Measurements from ENCODE around the gene TMSB10.
A peak's percentile ranks its signal among the peaks of the same experiment; 100 is the strongest.
"Not testable (repeated sequence)": the region's sequence is repeated elsewhere in the genome, so short reads cannot be mapped to it uniquely, and the experiment has no call there.

TMSB10 gene

DNA sequence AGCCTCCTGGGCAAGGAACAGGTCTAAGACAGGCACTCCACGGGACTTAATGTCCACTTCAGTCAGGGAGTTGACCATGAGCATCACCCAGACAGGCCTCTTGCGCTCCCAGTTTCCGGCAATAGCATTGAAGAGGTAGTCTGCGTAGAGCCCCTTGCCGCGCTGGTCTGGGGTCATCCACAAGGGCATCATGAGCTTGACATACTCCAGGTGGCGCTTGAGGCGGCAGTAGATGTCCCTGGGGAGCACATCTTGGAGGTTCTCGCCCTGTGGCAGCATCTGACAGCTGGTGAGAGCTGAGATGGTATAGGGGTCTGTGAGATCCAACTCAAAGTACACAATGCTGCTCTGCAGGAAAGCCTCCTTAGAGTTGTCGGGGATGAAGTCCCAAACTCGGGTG lies 35.1 kb upstream of the TMSB10 start:
- TF ChIP-seq, protein P1, sequence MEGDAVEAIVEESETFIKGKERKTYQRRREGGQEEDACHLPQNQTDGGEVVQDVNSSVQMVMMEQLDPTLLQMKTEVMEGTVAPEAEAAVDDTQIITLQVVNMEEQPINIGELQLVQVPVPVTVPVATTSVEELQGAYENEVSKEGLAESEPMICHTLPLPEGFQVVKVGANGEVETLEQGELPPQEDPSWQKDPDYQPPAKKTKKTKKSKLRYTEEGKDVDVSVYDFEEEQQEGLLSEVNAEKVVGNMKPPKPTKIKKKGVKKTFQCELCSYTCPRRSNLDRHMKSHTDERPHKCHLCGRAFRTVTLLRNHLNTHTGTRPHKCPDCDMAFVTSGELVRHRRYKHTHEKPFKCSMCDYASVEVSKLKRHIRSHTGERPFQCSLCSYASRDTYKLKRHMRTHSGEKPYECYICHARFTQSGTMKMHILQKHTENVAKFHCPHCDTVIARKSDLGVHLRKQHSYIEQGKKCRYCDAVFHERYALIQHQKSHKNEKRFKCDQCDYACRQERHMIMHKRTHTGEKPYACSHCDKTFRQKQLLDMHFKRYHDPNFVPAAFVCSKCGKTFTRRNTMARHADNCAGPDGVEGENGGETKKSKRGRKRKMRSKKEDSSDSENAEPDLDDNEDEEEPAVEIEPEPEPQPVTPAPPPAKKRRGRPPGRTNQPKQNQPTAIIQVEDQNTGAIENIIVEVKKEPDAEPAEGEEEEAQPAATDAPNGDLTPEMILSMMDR (IDR thresholded peaks at IDR 0.05; ENCODE audit: low read depth, low read length), result 0 out of 2 replicates have a peak, but pooled peaks have one; percentile 5
- Histone ChIP-seq H3K36me3 (no peaks in the 10 kb centered on the region), H3K4me3 (ENCODE audit: low read depth, low read length) (no peak overlapping the region), H3K27me3 (ENCODE audit: insufficient read depth, low read depth, severe bottlenecking) (no peaks in the 10 kb centered on the region), H3K9me3 (ENCODE audit: severe bottlenecking) (no peaks in the 10 kb centered on the region), H3K27ac (no peak overlapping the region)
- DNase-seq, result no peak

DNA sequence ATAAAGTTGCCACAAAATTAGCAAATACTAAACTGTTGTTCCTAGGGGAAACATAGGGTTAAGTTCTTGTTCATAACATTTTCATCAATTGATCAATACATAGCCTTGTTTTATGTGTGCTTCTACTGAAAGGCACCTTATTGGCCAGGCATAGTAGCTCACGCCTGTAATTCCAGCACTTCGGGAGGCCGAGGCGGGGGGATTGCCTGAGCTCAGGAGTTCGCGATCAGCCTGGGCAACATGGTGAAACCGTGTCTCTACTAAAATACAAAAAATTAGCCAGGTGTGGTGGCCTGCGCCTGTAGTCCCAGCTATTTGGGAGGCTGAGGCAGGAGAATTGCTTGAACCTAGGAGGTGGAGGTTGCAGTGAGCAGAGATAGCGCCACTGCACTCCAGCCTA lies 32.8 kb upstream of the TMSB10 start:
- not testable (repeated sequence) for DNase-seq; H3K27ac ChIP-seq; H3K27me3 ChIP-seq (ENCODE audit: insufficient read depth, low read depth, severe bottlenecking); H3K9me3 ChIP-seq (ENCODE audit: severe bottlenecking); H3K36me3 ChIP-seq; H3K4me3 ChIP-seq (ENCODE audit: low read depth, low read length)

DNA sequence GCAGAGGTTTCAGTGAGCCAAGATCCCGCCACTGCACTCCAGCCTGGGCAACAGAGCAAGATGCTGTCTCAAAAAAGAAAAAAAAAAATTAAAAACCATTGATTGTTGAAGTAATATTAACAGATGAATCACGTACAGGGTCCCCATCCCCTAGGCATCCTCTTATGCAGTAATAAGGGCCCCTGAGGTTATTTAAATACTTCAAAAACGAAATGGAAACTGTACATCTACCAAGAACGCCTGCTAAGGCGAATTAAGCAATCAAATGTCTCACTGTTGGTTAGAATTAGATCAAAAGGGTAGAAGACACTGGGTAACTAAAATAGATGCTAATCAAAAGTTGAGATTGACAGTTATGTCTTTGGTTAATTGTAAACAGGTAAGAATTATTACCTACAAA lies 32.1 kb upstream of the TMSB10 start:
- H3K9me3 ChIP-seq (ENCODE audit: severe bottlenecking), result no peaks in the 10 kb centered on the region
- no peak overlapping the region for H3K4me3 ChIP-seq (ENCODE audit: low read depth, low read length)
- no peaks in the 10 kb centered on the region for H3K36me3 ChIP-seq
- no peak overlapping the region for H3K27ac ChIP-seq
- no peaks in the 10 kb centered on the region for H3K27me3 ChIP-seq (ENCODE audit: insufficient read depth, low read depth, severe bottlenecking)
- no peak for DNase-seq
- TF ChIP-seq, protein P1 (IDR thresholded peaks at IDR 0.05; ENCODE audit: low read depth, low read length), result no peak

DNA sequence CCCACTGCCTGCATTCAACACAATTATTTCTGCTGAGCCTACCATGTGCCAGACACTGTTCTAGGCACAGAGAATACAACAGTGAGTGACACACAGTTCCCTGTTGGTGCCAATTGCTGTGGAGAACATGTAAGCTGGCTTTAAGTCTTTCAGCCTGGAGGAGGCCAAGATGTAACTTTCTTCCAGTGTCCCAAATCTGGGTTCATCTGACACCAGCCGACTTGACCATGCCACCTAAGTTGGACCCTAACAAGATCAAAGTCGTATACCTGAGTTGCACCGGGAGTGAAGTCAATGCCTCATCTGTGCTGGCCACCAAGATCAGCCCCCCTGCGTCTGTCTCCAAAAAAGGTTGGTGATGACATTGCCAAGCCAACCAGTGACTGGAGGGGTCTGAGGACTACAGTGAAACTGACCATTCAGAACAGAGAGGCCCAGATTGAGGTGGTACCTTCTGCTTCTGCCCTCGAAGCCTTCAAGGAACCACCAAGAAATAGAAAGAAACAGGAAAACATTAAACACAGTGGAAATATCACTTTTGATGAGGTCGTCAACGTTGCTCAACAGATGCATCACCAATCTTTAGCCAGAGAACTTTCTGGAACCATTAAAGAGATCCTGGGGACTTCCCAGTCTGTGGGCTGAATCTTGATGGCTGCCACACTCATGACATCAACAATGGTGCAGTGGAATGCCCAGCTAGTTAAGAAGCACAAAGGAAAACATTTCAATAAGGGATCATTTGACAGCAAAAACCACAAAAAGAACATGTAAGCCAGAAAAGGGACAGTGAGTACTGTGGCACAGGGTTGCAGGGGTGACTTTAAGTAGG lies 30.9 kb upstream of the TMSB10 start:
- no peak for DNase-seq
- Histone ChIP-seq H3K36me3 (no peaks in the 10 kb centered on the region), H3K4me3 (ENCODE audit: low read depth, low read length) (no peak overlapping the region), H3K9me3 (ENCODE audit: severe bottlenecking) (no peaks in the 10 kb centered on the region), H3K27me3 (ENCODE audit: insufficient read depth, low read depth, severe bottlenecking) (no peaks in the 10 kb centered on the region), H3K27ac (no peak overlapping the region)
- TF ChIP-seq, protein P1 (IDR thresholded peaks at IDR 0.05; ENCODE audit: low read depth, low read length), result no peak

DNA sequence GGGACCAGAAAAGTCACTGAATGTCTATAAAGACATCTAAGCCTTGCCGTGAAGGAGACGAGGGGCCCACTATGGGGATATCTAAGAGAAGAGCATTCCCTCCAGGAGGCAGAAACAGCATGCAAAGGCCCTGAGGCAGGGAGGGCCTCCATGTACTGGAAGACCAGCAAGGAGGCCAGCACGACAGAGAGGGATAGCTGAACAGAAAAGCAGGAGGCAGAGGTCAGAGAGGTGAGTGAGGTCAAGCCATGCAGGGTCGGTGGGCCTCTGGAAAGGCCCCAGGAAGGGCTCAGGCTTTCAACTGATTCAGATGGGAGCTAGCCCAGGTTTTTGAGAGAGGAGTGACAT lies 30.3 kb upstream of the TMSB10 start:
- Histone ChIP-seq H3K4me3 (ENCODE audit: low read depth, low read length) (no peak overlapping the region), H3K36me3 (no peaks in the 10 kb centered on the region), H3K27ac (no peak overlapping the region), H3K9me3 (ENCODE audit: severe bottlenecking) (no peaks in the 10 kb centered on the region), H3K27me3 (ENCODE audit: insufficient read depth, low read depth, severe bottlenecking) (peaks cover under 1% of the 10 kb centered on the region)
- no peak for DNase-seq
- TF ChIP-seq, protein P1 (IDR thresholded peaks at IDR 0.05; ENCODE audit: low read depth, low read length), result no peak

DNA sequence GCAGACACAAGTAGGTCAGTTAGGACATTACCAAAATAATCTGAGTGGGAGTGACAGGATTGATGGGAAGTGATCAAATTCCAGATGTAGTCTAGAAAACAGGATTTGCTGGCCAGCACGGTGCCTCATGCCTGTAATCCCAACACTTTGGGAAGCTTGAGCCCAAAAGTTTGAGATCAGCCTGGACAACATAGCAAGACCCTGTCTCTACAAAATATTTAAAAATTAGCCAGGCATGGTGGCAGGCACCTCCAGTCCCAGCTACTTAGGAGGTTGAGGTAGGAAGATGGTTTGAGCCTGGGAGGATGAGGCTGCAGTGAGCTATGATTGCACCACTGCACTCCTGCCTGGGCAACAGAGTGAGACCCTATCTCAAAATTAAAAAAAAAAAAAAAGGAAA lies 29.8 kb upstream of the TMSB10 start:
- H3K9me3 ChIP-seq (ENCODE audit: severe bottlenecking); H3K4me3 ChIP-seq (ENCODE audit: low read depth, low read length); DNase-seq; H3K27ac ChIP-seq; H3K27me3 ChIP-seq (ENCODE audit: insufficient read depth, low read depth, severe bottlenecking); H3K36me3 ChIP-seq: not testable (repeated sequence)

DNA sequence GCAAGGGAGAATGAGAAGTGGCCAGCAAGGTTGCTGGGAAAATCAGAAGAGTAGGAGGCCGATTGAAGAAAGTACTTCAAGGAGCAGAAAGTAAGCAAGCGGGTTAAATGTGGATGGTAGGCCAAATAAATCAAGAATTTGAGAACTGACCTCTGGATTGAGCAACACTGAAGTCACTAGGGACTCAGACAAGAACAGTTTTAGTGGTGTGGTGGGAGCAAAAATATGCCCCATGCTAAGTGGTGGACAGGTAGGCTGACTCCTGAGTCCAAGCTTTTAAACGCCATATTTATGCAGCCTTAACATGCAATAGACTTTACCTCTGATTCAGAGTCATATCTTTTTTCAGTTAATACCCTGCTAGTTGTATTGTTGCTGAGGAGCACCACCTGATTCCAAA lies 29.1 kb upstream of the TMSB10 start:
- TF ChIP-seq, protein P1 (IDR thresholded peaks at IDR 0.05; ENCODE audit: low read depth, low read length), result no peak
- Histone ChIP-seq H3K27ac (no peak overlapping the region), H3K4me3 (ENCODE audit: low read depth, low read length) (no peak overlapping the region), H3K27me3 (ENCODE audit: insufficient read depth, low read depth, severe bottlenecking) (peaks cover 10% of the 10 kb centered on the region), H3K9me3 (ENCODE audit: severe bottlenecking) (no peaks in the 10 kb centered on the region), H3K36me3 (no peaks in the 10 kb centered on the region)
- DNase-seq, result no peak
